HepG2 (cell line): Measurements from ENCODE around the gene MSMP. TPM values are rescaled to one million over a fixed set of nuclear protein-coding genes. Genes with fewer than 3 reads are reported as not detected.

Experiments used
- ADNP ChIP-seq: sonication (generic); formaldehyde crosslinking; IDR thresholded peaks from 2 replicates; pipeline ENCODE4 v1.4.0; 2020; ENCODE audit warnings: missing genetic modification reagents
- ARNT ChIP-seq: fragments of 450-650 bp; IDR thresholded peaks from 2 replicates; pipeline ENCODE4 v1.6.1; 2017
- ASH2L ChIP-seq: fragments of 300-600, 200-600 bp; sonication (generic); IDR thresholded peaks from 2 replicates; pipeline ENCODE4 v1.7.0; 2017; ENCODE audit warnings: low read depth, mild to moderate bottlenecking, moderate library complexity, mixed read lengths, low read length; ENCODE audit not compliant: insufficient read length
- ERF ChIP-seq: IDR thresholded peaks from 2 replicates; pipeline ENCODE4 v1.6.1; 2018; ENCODE audit warnings: missing biosample characterization, missing genetic modification reagents
- HHEX ChIP-seq: IDR thresholded peaks from 2 replicates; pipeline ENCODE4 v1.6.1; 2016; ENCODE audit warnings: control low read depth
- HOXA3 ChIP-seq: sonication (generic); formaldehyde crosslinking; IDR thresholded peaks from 2 replicates; pipeline ENCODE4 v1.5.0; 2020; ENCODE audit warnings: missing genetic modification reagents
- KLF12 ChIP-seq: sonication (generic); formaldehyde crosslinking; IDR thresholded peaks from 2 replicates; pipeline ENCODE4 v1.4.0; 2020; ENCODE audit warnings: missing genetic modification reagents, borderline replicate concordance
- NRL ChIP-seq: sonication (generic); formaldehyde crosslinking; IDR thresholded peaks from 2 replicates; pipeline ENCODE4 v1.5.0; 2020; ENCODE audit warnings: missing genetic modification reagents, mild to moderate bottlenecking, moderate library complexity, borderline replicate concordance
- RFX1 ChIP-seq: fragments of 450-650 bp; IDR thresholded peaks from 2 replicates; pipeline ENCODE4 v1.6.1; 2017
- RFX3 ChIP-seq: IDR thresholded peaks from 2 replicates; pipeline ENCODE4 v1.6.1; 2016; ENCODE audit warnings: missing biosample characterization, missing genetic modification reagents
- SOX6 ChIP-seq, 2 experiments: fragments of 450-650 bp in 1 of 2; sonication (generic) in 1 of 2; formaldehyde crosslinking in 1 of 2; IDR thresholded peaks; 2 replicates each; pipeline versions ENCODE4 v1.4.0 to v1.6.1; 2017 to 2020; ENCODE audit warnings: antibody characterized with exemption in 1 of 2, mild to moderate bottlenecking in 1 of 2, missing genetic modification reagents in 1 of 2
- ZBTB26 ChIP-seq: IDR thresholded peaks from 2 replicates; pipeline ENCODE4 v1.6.1; 2016; ENCODE audit warnings: missing compliant biosample characterization, missing genetic modification reagents, borderline replicate concordance
- ZBTB3 ChIP-seq: sonication (generic); formaldehyde crosslinking; IDR thresholded peaks from 2 replicates; pipeline ENCODE4 v1.4.0; 2020; ENCODE audit warnings: low read depth, mild to moderate bottlenecking, moderate library complexity, missing genetic modification reagents, borderline replicate concordance
- ZKSCAN5 ChIP-seq: sonication (generic); formaldehyde crosslinking; IDR thresholded peaks from 2 replicates; pipeline ENCODE4 v1.5.1; 2020; ENCODE audit warnings: mild to moderate bottlenecking, missing genetic modification reagents
- ZNF143 ChIP-seq: sonication (generic); formaldehyde crosslinking; IDR thresholded peaks from 2 replicates; pipeline ENCODE4 v1.4.0; 2020; ENCODE audit warnings: missing genetic modification reagents
- ZNF326 ChIP-seq: sonication (generic); formaldehyde crosslinking; IDR thresholded peaks from 2 replicates; pipeline ENCODE4 v1.4.0; 2020; ENCODE audit warnings: missing genetic modification reagents, borderline replicate concordance
- ZNF430 ChIP-seq: sonication (generic); formaldehyde crosslinking; IDR thresholded peaks from 2 replicates; pipeline ENCODE4 v1.9.0; 2021; ENCODE audit warnings: mild to moderate bottlenecking, missing genetic modification reagents
- ZNF496 ChIP-seq: sonication (generic); formaldehyde crosslinking; IDR thresholded peaks from 2 replicates; pipeline ENCODE4 v1.8.1; 2023; ENCODE audit warnings: mild to moderate bottlenecking, moderate library complexity, missing genetic modification reagents; ENCODE audit not compliant: insufficient replicate concordance
- ZNF792 ChIP-seq: IDR thresholded peaks from 2 replicates; pipeline ENCODE4 v1.6.1; 2016
- ZSCAN20 ChIP-seq: sonication (generic); formaldehyde crosslinking; IDR thresholded peaks from 2 replicates; pipeline ENCODE4 v1.4.0; 2020; ENCODE audit warnings: missing genetic modification reagents, mild to moderate bottlenecking, borderline replicate concordance
- polyA plus RNA-seq, 8 experiments: library from polyadenylated mRNA; depleted of rRNA in 3 of 8; stranded (reverse) in 7 of 8; unstranded in 1 of 8; fragments of >200 nt; fragmentation: Illumina TruSeq in 4 of 8; extraction: Trizol in 4 of 8; gene quantifications; 2 replicates each; pipeline versions ENCODE4 v1.2.1 to v1.2.3, GENCODE V29; 2011 to 2016; ENCODE audit warnings: low read depth in 4 of 8, missing spikeins in 1 of 8, mixed read lengths in 1 of 8; ENCODE audit not compliant: insufficient read depth in 1 of 8
- total RNA-seq, 5 experiments: library from RNA; depleted of rRNA; stranded (reverse); fragments of >200 nt; fragmentation: Illumina TruSeq; extraction: Trizol; gene quantifications; 2 replicates each; pipeline ENCODE4 v1.2.3, GENCODE V29; 2016; ENCODE audit warnings: low read depth in 1 of 5
- TF ChIP-seq, protein P1 (sequence below): sonication (generic); formaldehyde crosslinking; IDR thresholded peaks from 2 replicates; pipeline ENCODE4 v1.4.0; 2020; ENCODE audit warnings: mild to moderate bottlenecking, missing genetic modification reagents

MSMP gene
- total and polyA plus RNA-seq, 2 of the 13 experiments (the other 11 are each of a cell fraction or from before 2014, with no cell fraction given) = 0.24 to 0.46 TPM

DNA sequence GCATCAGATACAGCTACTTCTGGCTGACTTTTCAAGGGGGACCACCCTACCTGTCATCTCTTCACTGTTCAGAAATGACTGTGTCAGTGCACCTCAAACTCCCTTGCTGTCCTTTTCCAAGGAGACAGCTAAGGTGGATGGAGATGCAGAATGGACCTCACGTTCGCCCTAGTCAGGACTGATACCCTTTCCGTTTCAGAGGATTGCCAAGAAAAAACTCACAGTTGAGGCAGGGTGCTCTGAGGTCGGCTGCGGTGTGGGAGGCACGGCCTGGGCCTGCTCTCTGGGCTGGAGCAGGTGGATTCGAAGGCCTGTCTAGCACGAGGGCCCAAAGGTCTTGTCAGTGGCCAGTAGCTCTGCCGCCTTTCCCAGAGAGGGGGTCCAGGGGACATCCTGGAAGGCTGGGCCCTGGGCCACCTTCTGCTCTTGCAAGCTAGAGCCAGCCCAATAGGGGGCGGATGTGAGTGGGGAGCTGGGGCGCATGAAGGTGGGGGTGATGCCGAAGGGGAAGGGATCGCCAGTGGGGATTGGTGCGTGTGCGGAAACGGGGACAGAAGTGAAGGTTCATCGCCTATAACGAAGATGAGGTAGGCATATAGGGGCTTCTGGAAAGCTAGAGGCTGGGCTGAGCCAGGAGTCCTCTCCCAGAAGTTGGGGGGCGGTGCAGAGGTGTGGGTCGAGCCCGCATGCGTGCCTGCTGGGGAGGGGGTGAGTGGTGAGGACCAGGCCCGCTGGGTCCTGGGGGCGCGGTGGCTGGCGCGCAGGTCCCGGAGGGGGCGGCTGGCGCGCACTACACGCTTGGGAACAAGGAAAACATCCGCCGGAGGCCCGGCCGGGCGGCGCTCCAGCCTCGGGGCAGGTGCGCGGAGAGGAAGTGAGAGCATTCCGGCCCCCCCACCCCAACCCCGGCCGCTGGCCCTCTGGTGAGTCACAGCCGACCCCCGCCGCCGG is 2.5 kb upstream of the MSMP start (continued):
- TF ChIP-seq, protein P1, sequence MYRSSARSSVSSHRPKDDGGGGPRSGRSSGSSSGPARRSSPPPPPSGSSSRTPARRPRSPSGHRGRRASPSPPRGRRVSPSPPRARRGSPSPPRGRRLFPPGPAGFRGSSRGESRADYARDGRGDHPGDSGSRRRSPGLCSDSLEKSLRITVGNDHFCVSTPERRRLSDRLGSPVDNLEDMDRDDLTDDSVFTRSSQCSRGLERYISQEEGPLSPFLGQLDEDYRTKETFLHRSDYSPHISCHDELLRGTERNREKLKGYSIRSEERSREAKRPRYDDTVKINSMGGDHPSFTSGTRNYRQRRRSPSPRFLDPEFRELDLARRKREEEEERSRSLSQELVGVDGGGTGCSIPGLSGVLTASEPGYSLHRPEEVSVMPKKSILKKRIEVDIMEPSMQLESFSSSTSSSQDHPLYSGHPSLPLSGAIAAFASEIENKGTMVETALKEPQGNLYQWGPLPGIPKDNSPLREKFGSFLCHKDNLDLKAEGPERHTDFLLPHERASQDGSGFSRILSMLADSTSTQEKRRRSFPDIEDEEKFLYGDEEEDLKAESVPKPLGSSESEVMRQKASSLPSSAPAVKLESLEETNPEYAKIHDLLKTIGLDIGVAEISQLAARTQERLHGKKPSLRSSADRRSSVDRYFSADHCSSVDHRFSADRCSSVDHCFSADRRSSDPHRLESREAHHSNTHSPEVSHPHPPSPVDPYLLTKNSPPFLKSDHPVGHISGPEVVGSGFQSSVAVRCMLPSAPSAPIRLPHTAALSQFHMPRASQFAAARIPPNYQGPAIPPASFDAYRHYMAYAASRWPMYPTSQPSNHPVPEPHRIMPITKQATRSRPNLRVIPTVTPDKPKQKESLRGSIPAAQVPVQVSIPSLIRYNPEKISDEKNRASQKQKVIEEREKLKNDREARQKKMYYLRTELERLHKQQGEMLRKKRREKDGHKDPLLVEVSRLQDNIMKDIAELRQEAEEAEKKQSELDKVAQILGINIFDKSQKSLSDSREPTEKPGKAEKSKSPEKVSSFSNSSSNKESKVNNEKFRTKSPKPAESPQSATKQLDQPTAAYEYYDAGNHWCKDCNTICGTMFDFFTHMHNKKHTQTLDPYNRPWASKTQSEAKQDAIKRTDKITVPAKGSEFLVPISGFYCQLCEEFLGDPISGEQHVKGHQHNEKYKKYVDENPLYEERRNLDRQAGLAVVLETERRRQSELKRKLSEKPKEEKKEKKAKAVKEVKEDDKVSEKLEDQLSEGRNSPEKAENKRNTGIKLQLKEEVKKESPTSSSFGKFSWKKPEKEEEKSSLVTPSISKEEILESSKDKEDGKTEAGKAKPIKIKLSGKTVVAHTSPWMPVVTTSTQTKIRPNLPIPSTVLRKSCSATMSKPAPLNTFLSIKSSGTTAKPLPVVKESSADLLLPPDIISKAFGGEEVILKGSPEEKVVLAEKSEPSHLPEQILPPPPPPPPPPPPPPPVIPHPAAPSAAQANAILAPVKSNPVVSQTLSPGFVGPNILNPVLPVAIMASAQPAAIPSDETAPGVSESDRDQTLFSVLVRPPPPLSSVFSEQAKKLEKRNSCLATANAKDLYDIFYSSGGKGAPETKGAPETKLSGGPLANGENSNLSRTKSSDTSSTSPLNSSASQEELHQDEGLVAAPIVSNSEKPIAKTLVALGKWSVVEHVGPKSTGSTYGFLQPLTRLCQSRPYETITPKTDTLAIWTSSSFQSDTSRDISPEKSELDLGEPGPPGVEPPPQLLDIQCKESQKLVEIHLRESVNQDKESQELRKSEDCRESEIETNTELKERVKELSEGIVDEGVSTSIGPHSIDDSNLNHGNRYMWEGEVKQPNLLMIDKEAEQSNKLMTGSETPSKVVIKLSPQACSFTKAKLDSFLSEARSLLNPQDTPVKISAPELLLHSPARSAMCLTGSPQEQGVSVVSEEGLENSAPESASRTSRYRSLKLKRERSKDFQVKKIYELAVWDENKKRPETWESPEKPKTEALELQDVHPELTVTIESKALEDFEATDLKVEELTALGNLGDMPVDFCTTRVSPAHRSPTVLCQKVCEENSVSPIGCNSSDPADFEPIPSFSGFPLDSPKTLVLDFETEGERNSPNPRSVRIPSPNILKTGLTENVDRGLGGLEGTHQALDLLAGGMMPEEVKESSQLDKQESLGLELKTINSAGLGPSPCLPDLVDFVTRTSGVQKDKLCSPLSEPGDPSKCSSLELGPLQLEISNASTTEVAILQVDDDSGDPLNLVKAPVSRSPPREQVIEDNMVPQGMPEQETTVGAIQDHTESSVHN = 0 out of 2 replicates have a peak, but pooled peaks have one; percentile 44
- TF ChIP-seq ZBTB26 (peak; percentile 14; the same call in 1 of the 2 replicates), ZBTB3 (no peak), SOX6 (IDR thresholded peaks at IDR 0.05) (no peak), SOX6 (CRISPR knock-in tag; IDR thresholded peaks at IDR 0.05) (peak; percentile 46), ERF (CRISPR knock-in tag) (peak; percentile 67; the same call in 1 of the 2 replicates), ZNF792 (CRISPR knock-in tag) (no peak; the same call in 1 of the 2 replicates), NRL (peak; percentile 22; the same call in 1 of the 2 replicates), ZNF326 (CRISPR knock-in tag) (no peak), HOXA3 (no peak; the same call in 1 of the 2 replicates), ZKSCAN5 (no peak), ASH2L (no peak), HHEX (CRISPR knock-in tag) (no peak), ARNT (no peak), ADNP (CRISPR knock-in tag) (no peak), ZNF143 (peak; percentile 46; the same call in 1 of the 2 replicates), RFX3 (CRISPR knock-in tag) (no peak), KLF12 (CRISPR knock-in tag) (peak; percentile 91), ZSCAN20 (CRISPR knock-in tag) (peak; percentile 86; the same call in 1 of the 2 replicates), ZNF430 (no peak; the same call in 1 of the 2 replicates), RFX1 (no peak), ZNF496 (CRISPR knock-in tag) (no peak)
